AG09319 (cell line): ENCODE data around the gene ELOVL2.

ENCODE experiments used
- DNase-seq: peaks from one replicate; pipeline ENCODE4 v3.0.0-alpha.2; 2010; ENCODE audit warnings: low read depth; ENCODE audit errors: extremely low read depth
- TF ChIP-seq, protein P1 (sequence below): IDR thresholded peaks from 2 replicates; pipeline ENCODE4 v1.5.1; 2011; ENCODE audit warnings: low read depth, mild to moderate bottlenecking, inconsistent platforms, low read length, moderate library complexity

The ELOVL2 gene

DNA sequence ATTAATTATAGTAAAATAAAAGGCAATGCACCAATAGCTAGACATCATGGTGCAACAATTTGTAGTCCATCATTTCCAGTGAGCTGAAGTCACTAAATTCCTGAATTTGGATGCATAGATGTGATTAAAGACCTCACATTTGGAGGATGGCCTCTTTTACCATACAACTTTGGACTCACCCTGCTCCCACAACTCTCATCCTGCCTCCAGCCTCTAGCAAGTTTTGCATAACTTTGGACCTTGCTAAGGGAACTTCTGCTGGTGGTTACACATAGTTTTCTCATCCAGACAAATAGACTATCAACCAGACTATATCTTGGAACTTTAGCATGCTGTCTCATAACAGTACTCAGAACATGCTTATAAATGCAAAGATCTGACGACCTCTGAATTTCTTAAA, 12.8 kb upstream of the ELOVL2 start:
- DNase-seq: no peak
- TF ChIP-seq, protein P1, sequence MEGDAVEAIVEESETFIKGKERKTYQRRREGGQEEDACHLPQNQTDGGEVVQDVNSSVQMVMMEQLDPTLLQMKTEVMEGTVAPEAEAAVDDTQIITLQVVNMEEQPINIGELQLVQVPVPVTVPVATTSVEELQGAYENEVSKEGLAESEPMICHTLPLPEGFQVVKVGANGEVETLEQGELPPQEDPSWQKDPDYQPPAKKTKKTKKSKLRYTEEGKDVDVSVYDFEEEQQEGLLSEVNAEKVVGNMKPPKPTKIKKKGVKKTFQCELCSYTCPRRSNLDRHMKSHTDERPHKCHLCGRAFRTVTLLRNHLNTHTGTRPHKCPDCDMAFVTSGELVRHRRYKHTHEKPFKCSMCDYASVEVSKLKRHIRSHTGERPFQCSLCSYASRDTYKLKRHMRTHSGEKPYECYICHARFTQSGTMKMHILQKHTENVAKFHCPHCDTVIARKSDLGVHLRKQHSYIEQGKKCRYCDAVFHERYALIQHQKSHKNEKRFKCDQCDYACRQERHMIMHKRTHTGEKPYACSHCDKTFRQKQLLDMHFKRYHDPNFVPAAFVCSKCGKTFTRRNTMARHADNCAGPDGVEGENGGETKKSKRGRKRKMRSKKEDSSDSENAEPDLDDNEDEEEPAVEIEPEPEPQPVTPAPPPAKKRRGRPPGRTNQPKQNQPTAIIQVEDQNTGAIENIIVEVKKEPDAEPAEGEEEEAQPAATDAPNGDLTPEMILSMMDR: no peak

DNA sequence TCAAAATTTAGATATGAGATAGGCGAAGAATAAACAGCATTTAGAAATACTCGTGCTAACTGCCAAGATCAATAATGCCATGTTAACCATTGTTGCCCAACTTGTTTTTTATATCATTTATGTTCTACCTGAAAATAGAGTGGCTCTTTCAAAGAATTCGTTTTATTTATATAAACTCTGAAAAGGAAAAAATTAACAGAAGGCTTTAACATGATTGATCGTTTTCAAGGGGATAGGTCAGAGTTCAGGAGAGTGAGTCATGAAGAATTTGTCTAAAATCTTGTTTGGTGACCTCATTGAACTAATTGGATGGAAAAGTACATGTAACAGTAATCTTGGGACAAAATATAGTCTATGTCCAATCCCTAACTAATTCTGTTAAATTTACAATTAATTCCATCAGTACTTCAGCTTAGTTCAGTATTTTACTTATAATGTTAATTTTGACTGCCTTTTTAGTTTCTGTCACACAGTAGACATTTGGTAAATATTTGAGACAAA, 11.1 kb upstream of the ELOVL2 start:
- TF ChIP-seq, protein P1: no peak
- DNase-seq: no peak

DNA sequence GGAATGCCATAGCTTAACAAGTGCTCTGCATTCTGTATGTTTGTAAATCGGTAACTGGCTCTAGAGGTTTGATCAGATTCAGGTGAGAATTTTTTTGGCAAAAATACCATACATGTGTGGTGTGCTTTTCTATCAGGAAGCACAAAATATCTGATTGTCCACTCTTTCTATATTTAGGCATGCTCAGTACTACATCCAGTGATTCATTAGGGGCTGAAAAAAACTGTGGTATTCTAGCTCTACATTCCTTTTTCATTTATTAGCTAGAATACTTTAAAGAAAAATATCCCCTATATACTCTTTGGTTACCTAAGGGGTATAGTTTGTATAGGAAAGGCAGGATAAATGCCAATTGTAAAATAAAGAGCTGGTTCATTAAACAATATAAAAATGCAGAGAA, 10.6 kb upstream of the ELOVL2 start:
- TF ChIP-seq, protein P1: no peak
- no peak for DNase-seq

DNA sequence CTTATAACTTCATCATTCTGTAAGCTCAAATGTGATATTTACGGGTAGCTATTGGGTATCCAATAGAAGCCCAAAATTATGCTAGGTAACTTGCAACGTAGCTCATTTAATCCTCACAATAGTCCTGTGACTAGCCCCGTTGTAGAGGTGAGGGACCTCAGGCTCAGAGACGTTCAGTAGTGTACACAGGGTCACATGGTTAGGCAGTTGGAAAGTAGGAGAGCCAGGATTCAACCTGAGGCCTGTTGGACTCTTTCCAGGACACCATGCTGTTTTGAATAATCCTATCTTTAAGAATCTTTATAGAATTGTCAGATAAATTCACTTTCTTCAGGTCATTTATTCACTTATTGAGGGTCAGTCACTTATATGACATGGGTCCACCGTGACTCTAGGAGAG, 9.2 kb upstream of the ELOVL2 start:
- TF ChIP-seq, protein P1: no peak
- DNase-seq: no peak

DNA sequence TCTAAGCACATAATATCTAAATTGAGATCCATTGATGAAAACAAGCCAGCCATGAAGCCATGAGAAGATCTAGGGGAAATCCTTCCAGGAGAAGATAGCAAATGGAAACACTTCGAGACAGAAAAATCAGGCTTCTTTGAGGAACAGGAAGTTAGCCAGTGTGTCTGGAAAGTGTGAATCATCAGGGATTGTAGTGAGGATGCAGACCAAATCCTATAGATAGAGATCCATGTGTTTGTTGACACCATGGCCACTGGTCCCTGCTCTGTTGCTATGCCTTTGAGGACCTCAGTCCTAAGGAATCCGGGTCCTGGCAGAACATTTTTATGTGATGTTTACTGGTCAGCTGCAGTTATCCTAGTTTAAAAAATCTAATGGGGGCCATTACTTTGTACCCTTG, 6.6 kb upstream of the ELOVL2 start:
- no peak for DNase-seq

DNA sequence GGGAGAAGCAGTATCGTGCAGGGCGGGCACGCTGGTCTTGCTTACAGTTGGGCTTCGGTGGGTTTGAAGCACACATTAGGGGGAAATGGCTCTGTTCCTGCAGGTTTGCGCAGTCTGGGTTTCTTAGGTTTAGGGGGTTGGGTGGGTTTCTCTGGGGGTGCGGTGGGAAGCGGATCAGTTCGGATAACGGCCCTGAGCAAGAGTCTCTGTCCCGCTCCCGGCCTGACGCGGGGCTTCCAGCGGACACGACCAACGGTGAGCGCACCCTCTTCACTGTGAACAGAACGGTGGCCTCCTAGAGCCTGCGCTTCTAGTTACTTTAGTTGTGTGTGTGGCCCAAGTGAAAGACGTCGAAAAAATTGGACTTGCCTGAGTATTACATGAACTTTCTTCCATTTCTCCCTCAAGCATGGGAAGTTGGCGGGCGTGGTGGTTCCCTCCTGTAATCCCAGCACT, 635 bp upstream of the ELOVL2 start:
- TF ChIP-seq, protein P1: no peak
- no peak for DNase-seq

More for the DNA sequence above, 6.6 kb upstream of the ELOVL2 start:
- TF ChIP-seq, protein P1: no peak

DNA sequence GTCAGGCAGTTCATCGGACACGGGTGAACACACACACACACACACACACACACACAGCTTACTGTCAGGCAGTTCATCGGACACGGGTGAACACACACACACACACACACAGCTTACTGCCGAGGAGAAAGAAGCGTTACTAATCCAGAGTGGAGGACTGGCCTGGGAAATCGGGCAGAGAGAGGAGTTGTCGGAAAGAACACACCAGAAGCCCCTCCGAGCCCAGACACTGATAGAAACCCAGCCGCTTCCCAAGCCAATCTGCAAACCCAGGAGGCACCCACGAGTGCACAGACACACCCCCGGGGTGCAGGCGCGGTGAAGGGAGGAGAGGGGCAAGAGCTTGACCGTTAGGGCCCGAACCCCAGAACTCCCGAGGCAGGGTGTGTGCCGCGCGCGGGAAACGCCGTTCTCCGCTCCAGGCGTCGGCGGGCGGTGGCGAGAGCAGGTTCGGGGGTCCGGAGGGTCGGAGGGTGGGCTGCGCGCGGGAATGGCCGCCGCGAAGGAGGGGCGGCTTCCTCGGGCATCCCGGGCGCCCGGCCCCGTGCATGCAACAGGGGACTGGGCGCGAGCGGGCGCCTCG, 636 bp downstream of the ELOVL2 start:
- TF ChIP-seq, protein P1: no peak
- no peak for DNase-seq
